ENCODE measurements around the gene FABP6.
"Not testable (repeated sequence)": the region's sequence is repeated elsewhere in the genome, so short reads cannot be mapped to it uniquely, and the experiment has no call there.

The FABP6 gene

DNA sequence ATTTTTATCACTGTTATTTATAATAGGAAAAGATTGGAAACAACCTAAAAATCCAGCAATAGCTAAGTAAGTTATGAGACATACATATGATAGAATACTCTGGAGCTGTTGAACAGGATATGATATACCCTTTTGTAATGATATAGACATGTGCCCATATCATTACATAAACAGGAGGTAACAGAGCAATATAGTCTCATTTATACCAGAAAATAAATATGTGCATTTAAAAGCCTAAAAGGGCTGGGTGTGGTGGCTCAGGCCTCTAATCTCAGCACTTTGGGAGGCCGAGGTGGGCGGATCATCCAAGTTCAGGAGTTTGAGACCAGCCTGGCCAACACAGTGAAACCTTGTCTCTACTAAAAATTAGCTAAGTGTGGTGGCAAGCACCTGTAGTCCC lies 2.3 kb upstream of the FABP6 start:
- no peak for DNase-seq

DNA sequence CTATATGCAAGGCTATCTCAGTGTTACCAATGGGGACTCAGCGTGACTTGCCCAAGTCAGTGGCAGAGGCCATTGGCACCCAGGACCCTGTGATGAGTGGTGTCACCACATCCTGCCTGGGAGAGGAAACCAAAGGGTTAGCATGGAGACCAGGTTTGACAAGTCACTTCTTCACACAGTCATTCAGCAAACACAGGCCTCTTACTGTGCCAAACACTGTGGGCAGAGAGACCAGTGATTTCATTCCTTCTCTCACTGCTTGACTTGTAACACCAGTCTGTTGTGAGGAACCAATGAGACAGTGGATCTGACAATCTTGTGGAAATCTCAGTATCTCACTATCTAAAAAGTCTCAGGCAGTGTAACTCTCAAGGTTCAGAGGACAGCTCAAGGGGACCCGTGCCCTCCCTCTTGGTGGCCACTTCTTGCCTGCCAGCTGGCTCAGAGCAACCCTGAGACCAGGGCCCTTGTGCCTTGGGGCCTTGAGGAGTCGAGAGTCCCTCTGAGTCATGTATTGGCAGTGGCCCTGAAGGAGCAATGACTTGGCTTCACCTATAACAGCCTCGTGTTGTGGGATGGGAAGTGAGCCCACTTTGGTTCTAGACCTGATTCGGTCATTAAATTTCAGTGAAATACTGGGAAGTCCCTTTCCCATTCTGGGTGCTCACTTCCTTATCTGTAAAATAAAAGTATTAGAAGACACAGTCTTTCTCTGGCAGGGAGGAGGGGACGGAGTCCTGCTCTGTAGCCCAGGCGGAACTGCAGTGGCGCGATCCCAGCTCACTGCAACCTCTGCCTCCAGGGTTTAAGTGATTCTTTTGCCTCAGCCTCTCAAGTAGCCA lies 1.6 kb downstream of the FABP6 start:
- DNase-seq, result no peak

DNA sequence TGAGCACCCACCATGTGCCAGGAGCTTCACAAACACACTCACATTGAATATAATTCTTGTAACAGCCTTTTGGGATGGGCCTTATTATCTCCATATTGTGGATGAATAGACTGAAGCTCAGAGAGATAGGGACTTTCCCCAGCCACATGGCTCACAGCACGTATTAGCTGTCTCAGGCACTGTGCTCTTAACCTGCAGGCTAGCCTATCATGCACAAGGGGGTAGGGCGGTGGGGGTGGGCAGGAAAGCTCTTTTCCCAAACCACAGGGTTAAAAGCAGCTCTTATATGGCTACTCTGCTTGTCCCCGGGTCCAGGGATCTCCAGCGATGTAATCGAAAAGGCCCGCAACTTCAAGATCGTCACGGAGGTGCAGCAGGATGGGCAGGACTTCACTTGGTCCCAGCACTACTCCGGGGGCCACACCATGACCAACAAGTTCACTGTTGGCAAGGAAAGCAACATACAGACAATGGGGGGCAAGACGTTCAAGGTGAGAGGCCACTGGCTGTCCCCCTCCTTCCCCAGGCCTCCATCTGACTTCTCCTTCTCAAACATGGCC lies 2.6 kb downstream of the FABP6 start:
- no peak for DNase-seq

DNA sequence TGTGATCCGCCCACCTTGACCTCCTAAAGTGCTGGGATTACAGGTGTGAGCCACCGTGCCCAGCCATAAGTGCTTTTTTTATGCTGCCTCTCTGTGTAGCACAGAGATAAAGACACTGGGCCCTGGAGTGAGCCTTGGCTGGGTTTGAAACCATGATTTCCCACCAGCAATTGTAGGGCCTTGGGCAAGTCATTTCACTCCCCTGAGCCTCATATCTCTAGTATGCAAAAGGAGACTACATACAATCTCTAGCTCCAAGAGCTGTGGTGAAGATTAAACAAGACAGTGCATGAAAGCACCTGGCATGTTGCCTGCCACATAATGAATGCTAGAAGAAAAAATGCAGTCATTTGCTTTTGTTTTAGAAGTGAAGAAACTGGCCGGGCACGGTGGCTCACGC lies 3.9 kb downstream of the FABP6 start:
- DNase-seq, result no peak

DNA sequence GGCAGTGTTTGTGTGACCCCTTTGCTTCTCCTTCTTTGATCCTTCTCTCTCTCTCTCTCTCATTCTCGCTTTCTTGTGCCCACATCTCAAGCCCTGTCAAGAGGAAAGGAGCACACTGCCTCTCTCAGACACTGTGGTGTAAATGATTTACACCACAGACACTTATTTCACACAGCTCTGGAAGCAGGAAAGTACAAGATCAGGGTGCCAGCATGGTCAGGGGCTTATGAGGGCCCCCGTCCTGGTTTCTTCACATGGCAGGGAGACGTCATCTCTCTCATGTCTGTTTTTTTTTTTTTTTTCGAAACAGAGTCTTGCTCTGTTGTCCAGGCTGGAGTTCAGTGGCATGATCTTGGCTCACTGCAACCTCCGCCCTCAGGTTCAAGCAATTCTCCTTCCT lies 6.4 kb downstream of the FABP6 start:
- no peak for DNase-seq

DNA sequence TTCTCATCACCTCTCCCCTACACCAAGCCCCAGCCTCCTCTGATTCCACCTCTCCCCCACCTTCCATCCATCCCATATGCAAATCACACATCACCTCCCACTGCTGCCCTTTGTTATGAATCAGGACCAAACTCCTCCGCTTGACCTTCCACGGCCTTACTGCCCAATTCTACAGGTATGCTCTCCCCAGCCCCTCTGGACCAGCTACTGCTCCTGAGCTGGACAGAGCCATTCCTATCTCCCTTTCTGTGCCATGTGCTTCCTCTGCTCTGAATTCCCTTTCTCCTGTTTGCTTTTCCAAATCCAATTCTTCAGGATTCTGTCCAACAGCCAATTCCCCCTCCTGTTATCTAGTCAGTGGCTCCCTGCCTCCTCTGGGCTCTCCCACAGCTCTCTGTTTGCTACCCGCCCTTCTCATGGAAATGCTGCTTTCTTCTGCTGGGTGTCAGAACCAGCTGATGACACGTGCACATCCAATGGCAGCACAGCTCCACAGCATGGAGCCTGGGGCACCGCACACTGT lies 8.3 kb downstream of the FABP6 start:
- DNase-seq, result no peak

DNA sequence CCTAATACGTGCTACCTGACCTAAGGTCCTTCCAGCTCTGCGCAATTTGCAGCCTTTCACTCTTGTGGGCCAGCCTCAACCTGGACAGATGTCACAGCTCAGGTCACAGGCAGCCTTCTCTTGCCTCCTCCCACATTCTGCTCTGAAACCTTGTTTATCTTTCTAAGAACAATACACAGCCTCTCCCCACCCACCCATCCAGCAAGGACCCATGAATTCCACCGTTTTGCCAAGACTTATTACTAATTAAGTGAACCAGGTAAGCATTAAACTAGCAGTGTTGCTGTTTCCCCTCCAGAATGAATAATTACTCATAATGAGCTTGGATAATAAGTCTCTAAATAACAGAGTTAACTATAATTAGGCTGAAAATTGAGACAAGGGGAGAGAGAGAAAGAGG lies 11.0 kb downstream of the FABP6 start:
- DNase-seq, result no peak

DNA sequence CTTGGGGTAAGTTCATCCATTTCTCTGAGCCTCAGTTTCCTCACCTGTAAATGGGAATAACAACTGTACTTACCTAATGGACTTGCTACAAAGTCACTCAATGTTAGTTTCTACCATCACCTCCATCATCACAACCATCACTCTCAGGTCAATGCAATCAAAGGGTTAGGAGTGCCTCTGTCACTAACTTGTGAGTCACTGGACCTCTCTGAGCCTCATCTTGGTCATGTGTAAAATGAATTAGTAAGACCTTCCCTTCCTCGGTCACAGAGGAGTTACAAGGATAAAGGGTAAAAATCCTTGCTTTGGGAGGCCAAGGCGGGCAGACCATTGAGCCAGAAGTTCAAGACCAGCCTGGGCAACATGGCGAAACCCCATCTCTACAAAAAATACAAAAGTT lies 12.8 kb downstream of the FABP6 start:
- DNase-seq, result no peak

DNA sequence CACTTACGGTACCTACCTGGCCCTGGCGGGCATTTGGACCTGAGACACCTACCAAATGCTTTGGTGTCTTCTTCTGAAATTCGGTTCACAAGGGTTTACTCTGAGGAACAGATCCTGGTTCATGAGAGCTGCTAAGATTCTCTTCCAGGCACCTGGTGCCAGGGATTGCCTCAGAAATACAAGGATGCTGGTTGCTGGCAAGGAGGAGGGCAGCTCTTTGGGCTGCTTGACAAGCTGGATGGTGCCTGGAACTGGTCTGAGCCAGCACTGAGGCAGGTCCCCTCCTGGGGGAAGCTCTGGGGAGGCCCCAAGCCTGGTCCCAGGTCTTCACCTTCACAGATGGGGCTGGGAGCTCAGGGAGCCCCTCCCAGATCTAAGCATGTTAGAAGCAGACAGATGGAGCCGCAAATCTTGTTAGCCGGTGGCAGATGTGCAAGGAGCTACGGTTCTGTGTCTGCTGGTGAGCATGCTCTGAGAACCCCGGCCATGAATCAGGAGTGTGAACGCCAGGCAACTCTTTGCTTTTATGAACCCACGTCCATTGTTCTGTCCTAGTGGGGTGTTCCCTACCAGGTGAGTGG lies 16.3 kb downstream of the FABP6 start:
- DNase-seq, result no peak

DNA sequence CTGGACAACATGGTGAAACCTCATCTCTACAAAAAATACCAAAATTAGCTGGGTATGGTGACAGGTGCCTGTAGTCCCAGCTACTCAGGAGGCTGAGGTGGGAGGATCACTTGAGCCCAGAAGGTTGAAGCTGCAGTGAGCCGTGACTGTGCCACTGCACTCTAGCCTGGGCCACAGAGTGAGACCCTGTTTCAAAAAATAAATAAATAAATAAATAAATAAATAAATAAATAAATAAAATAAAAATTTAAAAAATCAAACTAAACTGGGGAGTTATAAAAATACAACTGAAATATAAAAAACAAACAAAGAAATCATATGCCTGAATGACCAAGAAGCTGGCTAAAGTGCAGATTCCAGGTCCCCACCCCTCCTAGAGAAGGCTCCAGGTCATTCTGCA lies 20.3 kb downstream of the FABP6 start:
- not testable (repeated sequence) for DNase-seq

DNA sequence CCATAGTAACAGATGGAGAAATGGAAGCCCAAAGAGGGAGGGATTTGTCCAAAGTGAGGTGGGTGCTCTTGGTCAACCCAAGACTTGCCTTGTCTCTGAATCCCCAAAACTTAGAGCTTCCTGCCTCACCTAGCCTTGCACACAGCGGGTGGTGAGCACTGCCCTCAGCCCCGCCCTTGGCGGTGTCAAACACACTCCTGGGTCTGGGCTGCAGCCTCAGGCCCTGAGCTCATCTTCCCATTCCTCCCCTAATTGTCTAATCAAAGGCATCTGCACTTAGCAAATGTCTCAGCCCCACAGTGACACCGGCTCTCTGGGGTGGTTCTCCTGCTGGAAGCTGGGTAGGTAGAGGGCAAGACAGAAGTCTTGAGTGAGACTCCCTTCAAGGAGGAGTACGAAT lies 20.9 kb downstream of the FABP6 start:
- no peak for DNase-seq

DNA sequence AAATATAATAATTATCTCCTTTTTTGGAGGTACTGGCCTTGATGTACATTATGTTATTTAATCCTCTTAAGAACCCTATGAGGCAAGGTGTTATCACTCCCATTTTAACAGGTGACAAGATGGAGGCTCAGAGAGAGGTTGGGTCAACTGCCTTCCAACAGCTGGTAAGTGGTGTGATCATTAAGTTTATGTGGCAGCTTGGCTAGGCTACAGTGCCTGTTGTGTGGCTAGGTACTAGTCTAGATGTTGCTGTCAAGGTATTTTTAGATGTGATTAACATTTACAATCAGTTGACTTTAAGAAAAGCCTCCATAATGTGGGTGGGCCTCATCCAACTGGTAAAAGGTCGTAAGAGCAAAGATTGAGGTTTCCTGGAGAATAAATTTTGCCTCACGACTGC lies 21.5 kb downstream of the FABP6 start:
- no peak for DNase-seq

DNA sequence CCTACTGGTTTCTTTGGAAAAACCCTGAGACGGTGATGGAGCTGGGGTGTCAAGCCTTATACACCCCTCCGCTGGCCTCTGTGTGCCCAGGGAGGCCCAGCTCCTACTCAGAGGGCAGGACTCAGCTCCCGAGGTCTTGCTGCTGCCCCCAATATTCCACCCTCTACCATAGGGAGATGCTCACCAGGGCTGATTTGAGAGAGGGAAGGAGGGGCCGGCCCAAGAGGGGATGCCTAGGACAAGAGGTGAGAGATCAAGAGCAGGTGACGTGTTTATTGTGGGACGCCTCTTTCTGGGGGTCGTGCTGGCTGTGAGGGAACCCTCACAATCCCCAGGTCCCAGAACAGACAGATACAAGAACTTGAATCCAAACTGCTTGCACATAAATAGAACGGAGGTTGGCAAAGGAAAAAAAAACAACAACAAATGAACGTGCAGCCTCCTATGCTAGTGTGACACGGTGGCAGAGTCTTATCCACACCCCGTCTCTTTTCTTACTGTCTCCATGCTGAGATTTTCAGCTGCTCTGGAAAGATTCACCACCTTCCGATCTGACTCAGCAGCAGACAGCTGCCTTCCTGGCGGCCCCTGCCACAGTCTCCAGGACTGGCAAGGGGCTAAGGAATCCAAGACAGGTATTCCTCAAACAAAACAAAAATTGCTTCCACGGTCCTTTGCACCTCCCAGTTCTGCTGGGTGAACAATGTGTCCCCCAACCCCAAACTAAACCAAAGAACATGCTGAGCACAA lies 22.3 kb downstream of the FABP6 start:
- DNase-seq, result no peak

DNA sequence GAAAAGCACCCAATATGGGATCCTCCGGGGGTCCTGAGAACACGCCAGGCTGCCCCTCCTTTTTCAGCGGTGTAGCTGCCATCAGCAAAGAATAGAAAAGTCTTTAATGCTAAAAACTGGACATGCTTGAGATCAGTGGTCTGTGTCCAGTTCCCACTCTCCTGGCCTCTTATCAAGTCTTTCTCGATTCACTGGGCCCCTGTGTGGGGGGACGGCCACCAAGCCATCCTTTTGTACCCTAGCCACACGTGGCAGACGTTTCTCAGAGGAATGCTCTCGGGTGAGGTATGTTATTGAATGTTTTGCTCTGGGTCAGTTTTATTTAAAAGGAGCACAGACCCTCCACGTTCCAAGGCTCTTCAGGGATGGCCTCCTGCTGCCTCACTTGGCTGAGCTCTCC lies 23.6 kb downstream of the FABP6 start:
- no peak for DNase-seq

DNA sequence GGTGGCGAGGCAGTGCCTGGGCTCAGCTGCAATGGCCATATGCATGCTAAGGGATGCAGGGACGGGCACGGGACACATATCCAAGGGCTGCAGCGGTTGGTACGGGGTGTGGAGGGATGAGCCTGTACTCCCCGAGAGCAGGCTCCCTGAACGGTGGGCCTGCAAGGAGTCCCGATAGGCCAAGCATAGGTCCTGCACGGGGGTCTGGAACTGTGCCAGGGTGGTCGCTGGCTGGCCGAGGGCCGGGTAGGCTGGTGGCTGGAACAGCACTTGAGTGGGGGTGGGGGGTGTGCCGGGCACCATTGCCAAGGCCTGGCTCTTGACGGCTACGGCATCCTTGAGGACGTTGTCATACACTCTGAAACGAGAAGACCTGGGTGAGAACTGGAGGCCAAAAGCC lies 24.1 kb downstream of the FABP6 start:
- no peak for DNase-seq

DNA sequence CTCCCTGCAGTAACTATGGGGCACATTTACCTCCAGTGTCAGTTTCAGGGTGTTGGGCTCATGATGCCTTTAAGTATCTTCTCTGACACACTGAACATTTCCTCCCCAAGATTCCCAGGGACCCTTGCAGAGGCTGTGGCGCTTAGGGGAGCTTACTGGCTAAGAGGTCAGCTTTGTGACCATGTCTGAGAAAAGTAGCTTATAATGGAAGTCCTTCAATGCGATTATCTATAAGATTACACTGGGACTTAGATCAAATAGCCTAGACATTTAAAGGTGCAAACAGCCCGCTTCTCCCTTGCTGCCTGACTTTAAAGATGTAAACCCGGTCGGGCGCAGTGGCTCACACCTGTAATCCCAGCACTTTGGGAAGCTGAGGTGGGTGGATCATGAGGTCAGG lies 25.4 kb downstream of the FABP6 start:
- DNase-seq, result no peak

DNA sequence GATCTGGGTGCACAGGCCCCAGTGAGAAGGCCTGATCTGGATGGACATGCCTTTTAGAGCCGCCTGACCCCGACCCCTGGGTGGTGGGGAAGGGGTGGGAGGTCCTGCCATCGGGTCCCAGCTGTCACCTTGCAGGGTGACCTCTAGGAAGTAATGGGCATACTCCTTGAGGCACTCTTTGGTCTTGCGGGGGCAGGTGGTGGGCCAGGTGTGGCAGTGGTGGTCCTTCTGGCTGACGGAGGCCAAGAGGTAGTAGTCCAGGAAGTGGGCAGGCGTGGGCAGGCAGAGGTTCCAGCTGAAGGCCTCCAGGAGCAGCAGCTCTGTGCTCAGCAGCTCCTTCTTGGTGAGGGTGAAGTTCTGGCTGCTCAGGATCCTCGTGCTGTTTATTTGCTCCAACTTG lies 30.0 kb downstream of the FABP6 start:
- no peak for DNase-seq

DNA sequence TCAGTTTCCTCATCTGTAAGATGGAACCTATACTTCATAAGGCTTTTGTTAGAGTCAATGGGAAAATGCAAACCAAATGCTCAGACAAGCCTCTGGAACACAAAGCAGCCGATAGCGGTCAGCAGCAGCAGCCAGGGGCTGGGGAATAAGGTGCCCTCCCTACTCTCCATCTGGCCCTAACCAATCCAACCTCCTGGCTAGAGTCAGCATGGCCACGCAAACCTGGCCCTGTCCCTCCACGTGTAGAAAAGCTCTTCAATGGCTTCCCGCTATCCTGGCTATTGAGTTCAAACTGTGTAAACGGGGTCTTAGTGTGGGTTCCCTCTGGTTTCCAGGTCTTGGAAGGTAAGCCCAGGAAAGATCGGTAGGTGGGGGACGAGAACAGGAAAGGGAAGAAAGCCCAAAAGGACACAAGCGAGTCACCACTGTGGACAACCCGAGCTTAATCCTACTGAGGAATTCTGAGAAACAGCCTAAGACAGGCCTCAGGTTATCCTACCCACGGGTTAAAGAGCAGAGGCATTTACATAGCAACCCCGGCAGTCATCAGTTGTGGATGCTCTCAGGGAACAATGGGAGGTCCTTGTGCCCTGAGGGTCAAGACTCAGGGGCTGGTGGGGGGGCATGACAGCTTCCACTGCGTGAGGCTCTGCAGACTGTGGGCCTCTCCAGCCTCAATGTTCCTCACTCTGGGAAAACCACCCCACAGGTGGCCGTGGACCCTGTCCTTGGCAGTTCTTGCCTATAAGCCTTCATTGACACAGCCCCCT lies 30.9 kb downstream of the FABP6 start:
- no peak for DNase-seq

DNA sequence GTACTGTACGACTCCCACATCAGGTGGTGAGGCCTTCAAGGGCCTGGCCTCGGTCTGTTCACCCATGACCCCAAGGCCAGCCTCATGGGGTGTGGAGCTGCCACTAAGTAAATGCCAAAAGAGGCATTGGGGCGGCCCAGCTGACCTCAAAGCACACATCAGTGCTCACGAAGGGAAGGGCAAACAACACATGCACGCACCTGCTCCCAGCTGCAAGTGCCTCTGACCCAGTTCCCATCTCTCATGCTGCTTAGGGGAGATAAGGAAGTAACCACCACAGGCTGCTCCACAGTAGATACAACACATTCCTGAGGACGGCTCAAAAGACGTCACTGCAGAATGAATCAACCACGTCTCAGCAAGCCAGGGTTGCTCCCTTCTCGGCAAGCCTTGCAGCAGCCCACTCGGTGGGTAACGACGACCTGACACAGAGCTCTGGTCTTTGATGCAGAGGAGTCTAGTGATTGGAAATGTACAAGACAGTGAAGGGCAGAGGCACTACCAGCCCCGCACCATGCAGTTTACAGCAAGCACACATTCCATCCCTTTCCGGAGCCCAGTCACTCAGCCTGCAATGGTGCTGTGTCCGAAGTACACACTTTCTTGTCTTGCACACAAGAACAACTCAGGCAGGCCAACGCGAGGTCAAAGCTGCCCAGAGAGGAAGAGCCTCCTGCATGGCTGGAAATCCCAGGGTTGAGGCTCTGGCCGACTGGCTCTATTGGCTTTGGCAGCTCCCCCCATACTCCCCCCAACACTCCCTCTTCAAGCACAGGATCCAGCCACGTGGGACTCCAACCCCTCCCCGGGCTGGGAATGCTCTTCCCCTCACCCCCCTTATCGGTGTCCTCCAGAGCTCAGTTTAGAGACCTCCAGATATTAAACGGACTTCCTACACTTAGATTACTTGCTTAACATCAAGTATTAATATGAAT lies 31.8 kb downstream of the FABP6 start:
- DNase-seq, result peak; percentile 59

DNA sequence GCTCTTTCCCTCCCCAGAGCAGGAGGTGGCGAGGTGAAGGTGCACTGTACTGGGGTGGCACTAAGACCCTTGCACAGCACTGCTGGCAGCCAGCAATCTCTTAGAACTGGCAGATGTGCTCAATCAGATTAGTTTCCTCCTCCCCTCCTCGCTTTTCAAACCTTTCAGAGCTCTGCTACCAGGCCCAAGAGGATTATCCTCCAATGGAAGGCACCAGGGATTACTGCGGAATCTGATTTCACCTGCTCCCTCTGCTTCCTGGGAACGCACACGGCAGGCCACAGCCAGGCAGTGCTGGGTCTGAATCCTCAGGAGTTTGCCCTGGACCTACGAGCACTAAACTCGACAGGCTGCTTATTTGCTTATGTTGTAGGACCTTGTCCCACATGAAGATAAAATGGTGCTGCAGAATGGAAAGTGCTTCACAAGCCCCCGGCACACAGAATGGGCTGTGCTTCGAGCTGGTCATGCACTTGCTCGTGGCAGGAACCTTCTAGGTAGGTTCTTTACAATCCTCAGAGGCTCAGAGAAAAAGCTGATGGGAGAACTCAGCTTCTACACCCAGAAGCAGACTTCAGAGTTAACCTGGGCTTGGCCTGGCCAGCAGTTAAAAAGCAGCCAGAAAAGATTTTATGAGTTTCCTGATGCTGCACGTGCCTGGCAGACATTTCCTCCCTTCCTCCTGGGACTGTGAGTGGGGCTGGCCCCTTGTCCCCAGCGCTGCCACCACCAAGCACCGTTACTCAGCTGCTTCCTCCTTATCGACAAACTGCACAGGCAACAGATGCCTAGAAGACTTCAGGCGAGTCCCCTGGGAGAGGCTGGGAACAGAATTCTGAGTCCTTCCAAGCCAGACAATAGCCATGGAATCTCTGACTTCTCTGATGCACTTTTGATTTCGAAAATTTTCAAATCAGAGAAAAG lies 33.1 kb downstream of the FABP6 start:
- DNase-seq, result no peak
